ENCODE data around the gene TMEM89.

DNA sequence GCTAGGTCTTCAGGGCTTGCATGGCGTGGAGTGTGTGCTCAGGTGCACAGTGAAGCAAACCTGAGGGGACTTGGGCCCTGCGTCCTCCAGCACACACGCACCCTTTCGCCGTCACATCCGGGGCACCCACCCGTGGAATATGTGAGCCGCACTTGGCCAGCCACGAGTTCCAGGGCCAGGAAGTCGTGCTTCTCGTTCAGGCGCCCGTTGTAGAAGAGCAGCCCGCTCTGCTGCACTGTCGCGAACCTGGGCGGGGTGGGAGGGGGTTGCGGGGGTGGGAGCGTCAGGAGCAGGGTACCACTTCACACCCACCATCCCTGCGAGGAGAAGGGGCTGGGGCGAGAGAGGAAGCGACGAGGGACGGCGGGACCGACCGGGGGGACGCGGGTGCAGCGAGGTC is 34.0 kb upstream of the TMEM89 start:
- TF ChIP-seq, protein P1, sequence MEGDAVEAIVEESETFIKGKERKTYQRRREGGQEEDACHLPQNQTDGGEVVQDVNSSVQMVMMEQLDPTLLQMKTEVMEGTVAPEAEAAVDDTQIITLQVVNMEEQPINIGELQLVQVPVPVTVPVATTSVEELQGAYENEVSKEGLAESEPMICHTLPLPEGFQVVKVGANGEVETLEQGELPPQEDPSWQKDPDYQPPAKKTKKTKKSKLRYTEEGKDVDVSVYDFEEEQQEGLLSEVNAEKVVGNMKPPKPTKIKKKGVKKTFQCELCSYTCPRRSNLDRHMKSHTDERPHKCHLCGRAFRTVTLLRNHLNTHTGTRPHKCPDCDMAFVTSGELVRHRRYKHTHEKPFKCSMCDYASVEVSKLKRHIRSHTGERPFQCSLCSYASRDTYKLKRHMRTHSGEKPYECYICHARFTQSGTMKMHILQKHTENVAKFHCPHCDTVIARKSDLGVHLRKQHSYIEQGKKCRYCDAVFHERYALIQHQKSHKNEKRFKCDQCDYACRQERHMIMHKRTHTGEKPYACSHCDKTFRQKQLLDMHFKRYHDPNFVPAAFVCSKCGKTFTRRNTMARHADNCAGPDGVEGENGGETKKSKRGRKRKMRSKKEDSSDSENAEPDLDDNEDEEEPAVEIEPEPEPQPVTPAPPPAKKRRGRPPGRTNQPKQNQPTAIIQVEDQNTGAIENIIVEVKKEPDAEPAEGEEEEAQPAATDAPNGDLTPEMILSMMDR (IDR thresholded peaks at IDR 0.05) = no peak
- TF ChIP-seq POLR2A (IDR thresholded peaks at IDR 0.05) = no peak
